Activated CD4-positive, alpha-beta memory T cell treated with anti-CD3 and anti-CD28 coated beads, Interleukin-2, amount 10 ng/mL, durations not matched to agents 7 days and 5 days (primary cell): ENCODE data around the gene CACNA2D3. TPM values are rescaled to one million over a fixed set of nuclear protein-coding genes. Genes with fewer than 3 reads are reported as not detected.

ENCODE experiments used
- CTCF ChIA-PET: fragments of 350-600 bp; sonication (Branson Sonifier 250); formaldehyde crosslinking; loops from one replicate; lab custom pipeline; 2021; ENCODE audit warnings: antibody characterized with exemption, inconsistent platforms; lab: Charles Lee
- POLR2A ChIA-PET: fragments of 350-600 bp; sonication (Branson Sonifier 250); formaldehyde crosslinking; loops from one replicate; lab custom pipeline; 2021; ENCODE audit warnings: antibody characterized with exemption; lab: Charles Lee
- DNase-seq: peaks from one replicate; pipeline ENCODE4 v3.0.0-alpha.2; 2020
- H3K27ac Mint-ChIP-seq: one replicate; pipeline ENCODE4 v1.8.0; 2021; ENCODE audit warnings: mild to moderate bottlenecking, mixed read lengths
- H3K27me3 Mint-ChIP-seq: one replicate; pipeline ENCODE4 v1.8.0; 2021; ENCODE audit warnings: mixed read lengths
- H3K36me3 Mint-ChIP-seq: one replicate; pipeline ENCODE4 v1.8.0; 2021; ENCODE audit warnings: low read depth, mixed read lengths
- H3K4me1 Mint-ChIP-seq: one replicate; pipeline ENCODE4 v1.8.0; 2021; ENCODE audit warnings: mixed read lengths
- H3K4me3 Mint-ChIP-seq: one replicate; pipeline ENCODE4 v1.8.0; 2021; ENCODE audit warnings: mild to moderate bottlenecking, mixed read lengths
- H3K9me3 Mint-ChIP-seq: one replicate; pipeline ENCODE4 v1.8.0; 2021; ENCODE audit warnings: mixed read lengths
- total RNA-seq, 2 experiments: library from RNA; stranded (reverse); gene quantifications; one replicate each; pipeline ENCODE4 v1.2.3, GENCODE V29; 2021

Gene CACNA2D3
- total RNA-seq, 2 experiments from 2014 or later: not detected

DNA sequence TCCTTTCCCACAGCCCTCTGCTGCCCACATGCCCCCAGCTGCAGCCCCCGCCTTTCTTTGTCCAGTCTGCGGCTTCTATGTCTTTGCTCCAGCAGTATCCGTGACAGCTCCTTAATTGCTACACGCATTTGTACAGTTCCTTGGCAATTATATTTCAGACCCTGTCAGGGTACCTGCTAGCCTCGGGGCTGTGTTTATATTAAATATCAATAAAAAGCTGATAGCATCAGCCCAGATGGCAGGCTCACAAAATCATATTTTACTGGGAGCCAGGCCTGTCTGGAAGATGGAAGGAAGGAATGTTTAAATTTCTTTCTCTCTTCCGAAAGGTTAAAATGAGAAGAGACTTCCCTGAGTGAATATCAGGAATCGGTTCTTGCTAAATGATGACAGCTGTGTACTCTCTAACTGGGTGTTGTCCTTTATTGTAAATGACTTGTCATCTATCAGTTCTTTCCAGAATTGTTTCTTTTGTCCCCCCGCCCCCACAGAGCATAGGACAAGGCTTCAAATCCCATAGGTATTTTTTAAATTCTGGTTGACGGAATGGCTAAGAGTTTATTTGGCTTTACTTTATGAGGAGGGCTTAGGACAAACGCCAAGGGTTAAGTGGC is 427.4 kb downstream of the CACNA2D3 start:
- no peaks in the 10 kb centered on the region for H3K36me3 Mint-ChIP-seq
- CTCF ChIA-PET: no interaction called here
- no peak for DNase-seq
- H3K27ac Mint-ChIP-seq: no peak overlapping the region
- H3K9me3 Mint-ChIP-seq: peaks cover 6% of the 10 kb centered on the region
- POLR2A ChIA-PET: no interaction called here
- no peaks in the 10 kb centered on the region for H3K27me3 Mint-ChIP-seq
- no peak overlapping the region for H3K4me3 Mint-ChIP-seq
- H3K4me1 Mint-ChIP-seq: no peaks in the 10 kb centered on the region

DNA sequence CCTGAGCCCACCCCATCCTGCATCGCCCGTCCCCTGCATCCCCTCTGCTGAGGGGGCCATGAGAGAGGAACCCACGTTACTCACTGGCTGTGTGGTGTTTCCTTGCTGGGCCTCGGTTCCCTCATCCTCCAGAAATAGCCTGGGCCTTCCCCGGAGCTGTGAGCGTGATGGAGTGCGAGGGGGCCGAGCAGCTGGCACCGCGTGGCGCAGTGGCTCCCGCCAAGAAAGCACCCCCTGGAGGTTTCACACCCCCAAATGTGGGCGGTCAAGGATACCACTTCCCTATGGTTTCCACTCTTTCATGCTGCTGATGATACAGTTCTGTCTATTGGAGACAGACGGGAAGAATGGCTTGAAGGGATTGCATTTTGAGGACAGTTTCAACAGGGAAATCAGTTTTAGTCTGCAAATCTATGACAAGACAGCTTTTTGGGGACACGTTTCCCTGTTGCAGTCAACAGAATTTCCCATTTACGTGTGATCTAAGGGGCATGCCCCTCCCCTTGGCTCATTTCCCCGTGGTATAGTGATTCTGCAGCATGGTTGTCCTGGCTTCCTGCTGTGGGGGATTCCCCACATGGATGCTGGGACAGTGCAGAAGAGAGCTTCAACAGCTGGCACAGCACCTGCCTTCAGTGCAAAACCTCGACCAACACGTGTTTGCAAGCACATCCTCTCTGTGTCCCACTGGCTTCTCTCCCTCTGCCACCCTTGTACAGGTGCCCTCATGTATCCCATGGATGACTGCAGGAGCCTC is 428.0 kb downstream of the CACNA2D3 start:
- Mint-ChIP-seq H3K27ac (no peak overlapping the region), H3K27me3 (no peaks in the 10 kb centered on the region), H3K36me3 (no peaks in the 10 kb centered on the region), H3K4me1 (no peaks in the 10 kb centered on the region), H3K9me3 (peaks cover 6% of the 10 kb centered on the region), H3K4me3 (no peak overlapping the region)
- ChIA-PET POLR2A (no interaction called here), CTCF (no interaction called here)
- no peak for DNase-seq

DNA sequence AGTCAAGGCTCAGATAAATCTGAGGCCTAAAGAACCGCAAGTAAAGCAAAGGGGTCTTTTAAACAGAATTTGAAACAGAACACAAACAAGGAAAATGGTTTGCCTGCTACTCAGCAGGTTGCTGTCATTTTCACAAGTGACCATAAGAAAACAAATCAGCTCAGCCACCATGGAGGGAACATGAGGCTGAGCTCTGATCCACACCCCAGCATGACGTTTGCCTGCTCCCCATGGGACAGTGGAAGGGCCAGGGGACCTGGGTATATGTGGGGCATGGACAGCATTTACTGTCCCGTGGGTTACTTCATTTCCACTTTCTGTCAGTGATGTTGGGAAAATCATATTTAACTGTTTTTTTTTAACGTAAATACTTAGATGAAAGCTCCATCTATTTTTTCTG is 434.3 kb downstream of the CACNA2D3 start:
- CTCF ChIA-PET: no interaction called here
- Mint-ChIP-seq H3K27ac (no peak overlapping the region), H3K27me3 (no peaks in the 10 kb centered on the region), H3K9me3 (peaks cover 3% of the 10 kb centered on the region), H3K4me1 (no peaks in the 10 kb centered on the region), H3K36me3 (no peaks in the 10 kb centered on the region), H3K4me3 (no peak overlapping the region)
- POLR2A ChIA-PET: no interaction called here
- no peak for DNase-seq

DNA sequence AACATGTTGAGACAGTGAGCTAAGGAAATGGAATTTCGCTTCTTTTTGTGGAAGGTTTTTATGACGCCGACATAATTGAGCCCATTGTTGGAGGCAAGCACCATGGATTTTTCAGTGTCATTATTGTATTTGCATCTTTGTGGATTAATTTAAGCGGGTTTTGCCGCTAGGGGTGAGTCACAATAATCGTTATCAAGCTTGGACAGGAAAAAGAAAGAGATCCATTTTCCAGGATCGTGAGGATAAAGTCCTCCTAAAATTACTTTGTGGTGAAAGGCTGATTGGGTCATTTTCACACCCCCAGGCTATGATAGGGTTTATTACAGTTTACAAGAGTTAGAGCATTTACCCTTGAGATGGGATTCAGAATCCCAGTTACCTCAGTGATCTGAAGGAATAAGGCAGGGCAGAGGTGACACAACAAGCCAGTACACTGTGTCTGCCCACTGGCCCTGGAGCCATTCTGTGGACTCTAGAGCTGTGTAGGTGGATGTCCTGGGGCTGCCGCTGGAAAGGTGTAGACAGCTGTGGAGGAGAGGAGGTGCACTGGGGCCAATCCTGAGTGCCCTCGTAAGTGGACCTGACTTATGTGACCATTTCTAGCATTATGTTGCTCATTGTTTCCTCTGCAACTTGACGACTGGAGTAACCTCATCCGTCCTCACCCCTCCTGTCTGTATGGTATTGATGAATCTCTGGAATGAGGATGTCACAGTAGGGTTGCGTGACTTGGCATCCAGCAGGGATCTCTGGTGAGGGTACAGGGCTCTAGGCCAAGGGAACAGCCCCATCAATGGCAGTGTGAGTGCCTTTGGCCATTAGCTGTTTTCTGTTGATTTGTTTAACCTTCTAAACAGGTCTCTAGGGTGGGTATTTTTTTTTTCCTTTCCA is 435.4 kb downstream of the CACNA2D3 start:
- Mint-ChIP-seq H3K4me3 (no peak overlapping the region), H3K27me3 (no peaks in the 10 kb centered on the region), H3K36me3 (no peaks in the 10 kb centered on the region), H3K4me1 (no peaks in the 10 kb centered on the region), H3K27ac (no peak overlapping the region), H3K9me3 (peaks cover 3% of the 10 kb centered on the region)
- DNase-seq: no peak
- ChIA-PET CTCF (no interaction called here), POLR2A (no interaction called here)

DNA sequence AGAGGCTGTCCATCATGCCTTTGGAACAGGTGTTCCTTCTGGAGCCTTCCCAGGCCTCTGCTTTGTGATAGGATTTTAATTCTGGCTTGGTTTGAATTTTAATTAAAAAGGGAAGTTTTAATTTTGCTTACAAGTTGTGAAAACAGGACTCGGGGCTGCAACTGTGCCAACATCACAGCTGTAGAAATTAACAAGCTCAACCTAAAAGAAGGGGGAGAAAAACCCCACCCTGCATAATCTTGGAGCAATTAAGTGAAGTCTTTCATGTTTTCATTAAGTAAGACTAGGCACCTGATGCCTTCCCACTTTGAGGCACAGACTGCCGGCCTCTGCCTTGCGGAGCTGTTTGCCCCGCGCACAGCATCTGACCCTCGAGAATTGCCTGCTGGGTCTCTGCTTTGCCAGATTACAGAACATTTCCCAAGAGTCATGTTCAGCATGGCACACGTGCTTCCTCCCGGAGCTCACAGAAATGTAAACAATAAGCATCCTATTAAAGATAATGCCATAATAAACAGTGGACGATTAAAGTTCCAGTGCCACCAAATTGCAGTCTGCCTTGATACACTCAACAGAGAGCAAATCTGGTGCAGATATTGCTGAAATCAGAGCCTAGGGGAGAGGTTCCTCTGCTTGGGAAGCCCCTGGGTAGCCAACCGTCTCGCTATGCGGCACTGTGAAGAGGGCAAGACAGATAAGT is 441.3 kb downstream of the CACNA2D3 start:
- POLR2A ChIA-PET: no interaction called here

DNA sequence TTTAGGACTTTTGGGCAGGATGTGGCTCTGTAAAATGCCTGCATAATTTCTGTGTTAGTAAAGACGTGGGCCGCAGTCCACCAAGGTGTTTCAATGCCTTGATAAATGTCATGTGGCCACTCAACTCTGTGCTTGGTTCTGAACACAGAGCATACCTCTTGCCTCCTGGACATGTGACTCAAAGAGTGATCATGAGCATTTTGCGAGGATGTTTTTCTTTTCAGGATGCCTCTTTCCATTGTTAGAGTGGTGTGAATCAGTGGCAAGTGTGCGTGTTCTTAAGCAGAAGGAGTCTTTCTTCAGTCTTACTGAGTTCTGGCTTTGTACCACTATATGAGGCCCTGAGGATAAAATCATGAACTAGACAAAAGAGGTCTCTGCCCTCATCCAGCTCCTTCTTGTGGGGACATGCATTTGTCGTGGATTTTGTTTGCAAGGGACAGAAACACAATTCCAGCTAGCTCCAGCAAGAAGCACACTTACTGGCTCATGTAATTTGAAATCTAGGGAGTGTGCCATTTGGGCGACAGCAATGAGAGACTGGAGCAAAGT is 442.1 kb downstream of the CACNA2D3 start:
- H3K4me1 Mint-ChIP-seq: no peaks in the 10 kb centered on the region
- no peaks in the 10 kb centered on the region for H3K27me3 Mint-ChIP-seq

More for the DNA sequence above, 441.3 kb downstream of the CACNA2D3 start:
- Mint-ChIP-seq H3K27me3 (no peaks in the 10 kb centered on the region), H3K9me3 (peaks cover 5% of the 10 kb centered on the region), H3K4me1 (no peaks in the 10 kb centered on the region), H3K36me3 (no peaks in the 10 kb centered on the region), H3K27ac (no peak overlapping the region), H3K4me3 (no peak overlapping the region)
- CTCF ChIA-PET: no interaction called here
- DNase-seq: no peak

DNA sequence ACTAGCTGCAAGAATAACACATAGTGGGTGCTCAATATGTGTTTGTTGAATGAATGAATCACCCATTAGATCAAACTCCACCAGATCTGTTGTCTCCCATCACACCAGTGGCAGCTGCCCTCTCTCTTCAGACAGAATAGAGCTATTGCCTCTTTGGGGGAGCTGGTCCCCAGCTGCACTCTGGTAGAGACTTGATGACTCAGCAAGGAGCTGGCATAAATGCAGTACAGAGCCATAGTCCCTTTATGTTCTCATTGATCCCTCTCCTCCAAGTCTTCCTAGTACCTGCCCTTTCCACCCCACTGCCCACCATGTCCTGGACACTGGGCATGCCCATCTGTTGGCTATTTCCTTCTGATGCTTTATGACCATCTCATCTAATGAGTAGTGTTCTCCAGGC is 443.6 kb downstream of the CACNA2D3 start:
- H3K27ac Mint-ChIP-seq: no peak overlapping the region
- H3K36me3 Mint-ChIP-seq: no peaks in the 10 kb centered on the region
- DNase-seq: no peak
- ChIA-PET POLR2A (no interaction called here), CTCF (no interaction called here)
- H3K4me1 Mint-ChIP-seq: no peaks in the 10 kb centered on the region
- peaks cover 3% of the 10 kb centered on the region for H3K9me3 Mint-ChIP-seq
- no peaks in the 10 kb centered on the region for H3K27me3 Mint-ChIP-seq
- H3K4me3 Mint-ChIP-seq: no peak overlapping the region

More for the DNA sequence above, 442.1 kb downstream of the CACNA2D3 start:
- CTCF ChIA-PET: no interaction called here
- POLR2A ChIA-PET: no interaction called here
- H3K27ac Mint-ChIP-seq: no peak overlapping the region
- DNase-seq: no peak
- H3K4me3 Mint-ChIP-seq: no peak overlapping the region
- H3K36me3 Mint-ChIP-seq: no peaks in the 10 kb centered on the region
- peaks cover 5% of the 10 kb centered on the region for H3K9me3 Mint-ChIP-seq

DNA sequence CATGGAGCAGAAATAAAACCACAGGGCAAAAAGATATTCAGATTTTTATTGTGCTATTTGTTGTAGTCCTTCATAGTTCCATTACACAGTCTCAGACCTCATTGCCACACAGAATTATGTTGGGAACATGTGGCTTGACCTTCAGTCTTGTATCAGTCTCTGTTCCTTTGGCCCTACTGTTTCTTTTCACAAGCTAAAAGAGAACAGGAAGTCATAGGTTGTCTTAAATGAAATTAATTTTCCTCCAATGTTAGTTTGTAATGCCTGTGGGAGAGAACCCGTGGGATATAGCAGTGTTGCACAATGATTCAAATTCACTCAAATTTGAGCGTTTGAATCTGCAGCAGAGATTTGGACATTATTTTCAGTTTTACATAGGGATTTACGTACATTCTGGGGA is 445.6 kb downstream of the CACNA2D3 start:
- CTCF ChIA-PET: no interaction called here

DNA sequence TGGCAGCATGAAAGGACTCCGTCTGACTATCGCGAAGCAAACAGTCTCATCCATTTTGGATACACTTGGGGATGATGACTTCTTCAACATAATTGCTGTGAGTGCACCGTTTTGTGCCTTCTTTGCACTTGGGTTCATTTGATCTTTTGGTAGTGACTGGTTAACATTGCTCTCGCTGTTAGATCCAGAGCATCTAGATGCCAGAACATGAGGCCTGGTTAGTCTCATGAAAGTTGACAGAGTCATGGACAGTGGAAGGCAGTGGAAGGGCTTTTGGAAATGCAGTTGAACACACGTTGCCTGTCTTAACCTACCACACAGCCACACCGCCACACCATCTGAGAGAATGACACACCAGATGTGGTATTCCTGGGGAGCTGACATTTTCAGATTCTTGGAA is 447.7 kb downstream of the CACNA2D3 start:
- Mint-ChIP-seq H3K9me3 (no peaks in the 10 kb centered on the region), H3K27me3 (no peaks in the 10 kb centered on the region), H3K4me1 (no peaks in the 10 kb centered on the region), H3K4me3 (no peak overlapping the region), H3K27ac (no peak overlapping the region), H3K36me3 (no peaks in the 10 kb centered on the region)
- ChIA-PET POLR2A (no interaction called here), CTCF (no interaction called here)
- DNase-seq: no peak

More for the DNA sequence above, 445.6 kb downstream of the CACNA2D3 start:
- Mint-ChIP-seq H3K27ac (no peak overlapping the region), H3K4me3 (no peak overlapping the region), H3K36me3 (no peaks in the 10 kb centered on the region), H3K27me3 (no peaks in the 10 kb centered on the region), H3K4me1 (no peaks in the 10 kb centered on the region), H3K9me3 (peaks cover 3% of the 10 kb centered on the region)
- no peak for DNase-seq
- POLR2A ChIA-PET: no interaction called here

DNA sequence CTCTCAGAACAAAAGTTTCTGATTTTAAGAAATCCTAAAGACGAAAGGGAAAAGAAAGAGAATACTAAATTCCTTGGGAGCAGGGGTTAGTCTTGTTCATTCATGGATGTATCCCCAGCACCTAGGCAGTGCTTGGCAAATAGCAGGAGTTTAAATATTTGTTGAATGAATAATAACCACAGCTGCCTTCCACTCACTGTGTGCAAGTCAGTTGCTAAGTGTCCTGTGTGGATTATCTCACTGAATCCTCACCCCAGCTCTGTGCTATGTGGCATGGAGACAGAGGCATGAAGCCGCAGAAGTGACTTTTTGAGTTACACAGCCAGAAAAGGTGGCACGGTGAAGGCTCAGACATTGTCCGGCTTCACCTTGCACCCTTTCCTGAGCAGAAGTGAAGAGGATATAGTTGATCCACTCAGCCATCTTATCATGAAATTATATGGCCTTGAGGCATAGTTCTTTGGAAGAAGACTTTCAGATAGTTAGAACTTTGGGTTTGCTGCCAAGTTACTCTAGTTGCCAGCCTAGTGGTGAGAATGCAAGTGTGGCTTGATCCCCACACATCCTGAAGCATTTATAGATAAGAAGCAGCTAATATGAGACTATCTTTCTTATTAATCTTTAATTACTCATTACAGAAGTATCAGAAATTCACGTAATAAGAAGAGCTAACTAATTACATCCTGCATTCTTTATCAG is 450.0 kb downstream of the CACNA2D3 start:
- Mint-ChIP-seq H3K27me3 (no peaks in the 10 kb centered on the region), H3K4me3 (no peak overlapping the region), H3K4me1 (no peaks in the 10 kb centered on the region), H3K27ac (no peak overlapping the region), H3K36me3 (no peaks in the 10 kb centered on the region), H3K9me3 (no peaks in the 10 kb centered on the region)
- POLR2A ChIA-PET: no interaction called here
- DNase-seq: no peak
- CTCF ChIA-PET: no interaction called here

DNA sequence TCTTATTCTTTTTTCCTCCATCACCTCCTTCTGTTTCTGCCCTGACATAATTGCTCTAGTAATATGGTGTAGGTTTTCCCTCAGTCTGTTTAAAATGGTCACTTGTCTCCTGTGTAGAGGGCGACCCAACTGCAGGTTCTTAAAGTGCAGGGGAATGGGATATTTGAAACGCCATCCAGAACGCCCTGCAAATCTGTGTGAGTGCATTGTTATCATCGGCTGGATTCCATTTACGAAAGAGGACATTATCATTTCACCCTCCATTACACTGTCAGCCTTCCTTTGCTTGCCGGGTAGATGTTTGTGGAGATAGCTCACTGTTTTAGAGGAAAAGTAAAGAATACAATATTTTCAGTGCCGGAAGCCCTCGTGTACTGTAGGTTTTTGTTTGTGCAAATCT is 451.5 kb downstream of the CACNA2D3 start:
- no peaks in the 10 kb centered on the region for H3K4me1 Mint-ChIP-seq
- H3K36me3 Mint-ChIP-seq: no peaks in the 10 kb centered on the region
- H3K27ac Mint-ChIP-seq: no peak overlapping the region
- CTCF ChIA-PET: no interaction called here
- POLR2A ChIA-PET: no interaction called here
- no peaks in the 10 kb centered on the region for H3K9me3 Mint-ChIP-seq
- no peaks in the 10 kb centered on the region for H3K27me3 Mint-ChIP-seq
- no peak for DNase-seq
- H3K4me3 Mint-ChIP-seq: no peak overlapping the region

DNA sequence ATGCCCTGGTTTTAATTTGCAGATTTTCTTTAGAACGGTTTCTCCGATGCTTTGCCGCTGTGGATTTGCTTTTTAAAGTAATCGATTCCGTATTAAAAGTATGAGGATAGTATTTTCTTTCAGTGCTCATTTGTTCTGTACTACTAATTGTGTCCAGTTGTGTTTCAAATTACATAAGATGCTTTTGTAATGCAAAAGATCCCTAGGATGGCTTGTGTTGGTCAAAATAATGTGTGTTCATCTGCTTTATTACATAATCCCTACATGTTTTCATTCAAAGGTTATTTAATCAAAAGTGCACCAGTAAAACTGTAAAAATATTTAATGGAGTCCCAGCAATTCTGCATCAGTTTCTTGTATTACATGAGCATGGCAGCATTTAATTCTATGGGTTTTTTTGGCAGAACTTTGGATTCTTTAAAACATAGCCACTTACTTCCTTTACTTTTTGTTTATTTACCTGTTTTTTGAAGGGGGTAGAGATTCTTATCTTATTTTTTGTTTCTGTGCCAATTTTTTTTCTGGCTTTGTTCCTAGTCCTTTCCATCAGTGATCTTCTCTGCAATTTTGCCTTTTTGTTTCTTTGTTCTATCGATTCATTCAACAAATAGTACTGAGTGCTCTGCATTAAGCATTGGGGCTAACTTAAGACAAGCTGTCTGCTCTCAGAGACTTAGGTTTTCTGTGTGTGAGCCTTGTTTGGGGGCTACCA is 452.7 kb downstream of the CACNA2D3 start:
- H3K27me3 Mint-ChIP-seq: no peaks in the 10 kb centered on the region
- POLR2A ChIA-PET: no interaction called here
- no peaks in the 10 kb centered on the region for H3K36me3 Mint-ChIP-seq
- no peak overlapping the region for H3K4me3 Mint-ChIP-seq
- no peaks in the 10 kb centered on the region for H3K9me3 Mint-ChIP-seq
- DNase-seq: no peak
- H3K27ac Mint-ChIP-seq: no peak overlapping the region
- CTCF ChIA-PET: no interaction called here
- no peaks in the 10 kb centered on the region for H3K4me1 Mint-ChIP-seq
